ENCODE measurements around the gene SLC51A.
"Not testable (repeated sequence)": the region's sequence is repeated elsewhere in the genome, so short reads cannot be mapped to it uniquely, and the experiment has no call there.

The SLC51A gene

DNA sequence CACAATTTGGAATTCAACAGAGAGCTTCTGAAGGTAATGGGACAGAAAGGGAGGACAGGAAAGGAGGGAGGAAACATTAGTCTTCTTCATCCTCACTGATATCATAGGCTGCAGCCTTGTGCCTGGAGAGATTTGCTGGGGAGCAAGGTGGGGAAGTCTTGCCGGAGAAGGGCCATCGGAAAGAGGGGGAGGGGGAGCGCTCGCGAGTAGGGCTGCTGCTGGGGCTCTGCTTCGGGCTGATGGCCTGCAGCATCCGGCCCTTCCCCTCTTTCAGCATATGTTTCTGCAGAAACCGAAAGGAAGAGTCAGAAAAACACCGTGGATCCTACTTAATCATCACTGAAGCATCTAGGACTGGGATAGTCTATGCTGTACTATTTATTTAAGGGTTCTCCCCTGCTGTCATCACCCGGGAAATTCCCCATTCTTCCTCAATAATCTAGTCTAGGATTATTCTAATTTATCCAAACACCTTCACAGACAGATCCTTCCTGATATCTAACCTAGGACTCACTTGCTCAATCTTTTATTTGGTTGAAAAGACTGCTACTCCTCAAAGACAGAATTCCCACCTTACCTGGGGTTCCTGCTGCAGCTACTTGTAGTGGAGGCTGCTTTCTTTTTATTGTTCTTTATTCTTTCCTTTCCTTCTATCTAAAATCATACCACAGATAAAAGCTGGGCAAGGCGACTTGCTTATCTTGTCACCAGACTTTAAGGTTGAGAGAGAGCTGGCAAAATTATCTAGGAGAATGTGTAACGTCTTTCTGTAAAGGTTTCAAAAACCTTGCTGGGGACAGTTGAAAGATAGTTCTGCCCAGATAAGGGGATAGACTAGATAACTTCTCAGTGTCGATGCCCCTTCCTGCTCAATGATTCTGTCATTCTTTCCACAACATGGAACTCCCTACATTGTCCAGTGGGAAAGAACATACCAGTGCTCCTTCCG, 22.6 kb downstream of the SLC51A start:
- no peak for DNase-seq (ENCODE audit: low read depth, low spot score)

DNA sequence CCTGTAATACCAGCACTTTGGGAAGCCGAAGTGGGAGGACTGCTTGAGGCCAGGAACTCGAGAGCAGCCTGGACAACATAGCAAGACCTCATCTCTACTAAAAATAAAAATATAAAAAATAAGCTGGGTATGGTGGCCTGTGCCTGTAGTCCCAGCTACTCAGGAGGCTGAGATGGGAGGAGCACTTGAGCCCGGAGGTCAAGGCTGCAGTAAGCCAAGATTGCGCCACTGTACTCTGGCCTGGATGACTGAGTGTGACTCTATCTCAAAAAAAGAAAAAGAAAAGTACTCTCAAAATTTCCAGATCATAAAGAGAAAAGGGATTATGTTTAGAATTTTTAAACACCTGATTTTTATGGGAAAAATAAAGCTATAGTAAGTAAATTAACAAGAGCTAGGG, 24.1 kb downstream of the SLC51A start:
- no peak for DNase-seq (ENCODE audit: low read depth, low spot score)

DNA sequence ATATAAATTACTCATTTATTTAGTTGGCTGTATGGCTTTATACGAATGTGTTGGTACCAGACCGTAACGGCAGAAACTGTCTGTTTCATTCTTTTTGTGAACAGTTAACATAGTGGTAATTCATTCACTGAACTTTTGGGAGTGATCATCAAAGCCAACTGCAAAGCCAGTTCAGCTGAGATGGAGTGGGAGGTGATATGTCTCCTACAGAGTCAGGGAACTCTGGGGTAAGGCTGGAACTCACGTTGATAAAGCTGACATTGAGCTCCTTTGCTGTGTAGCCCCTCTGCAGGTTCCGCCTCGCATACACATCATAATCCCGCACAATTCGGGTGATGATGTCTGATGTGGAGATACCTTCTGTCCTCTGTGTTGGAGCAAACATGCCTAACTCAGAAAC, 25.4 kb downstream of the SLC51A start:
- DNase-seq (ENCODE audit: low read depth, low spot score): no peak

DNA sequence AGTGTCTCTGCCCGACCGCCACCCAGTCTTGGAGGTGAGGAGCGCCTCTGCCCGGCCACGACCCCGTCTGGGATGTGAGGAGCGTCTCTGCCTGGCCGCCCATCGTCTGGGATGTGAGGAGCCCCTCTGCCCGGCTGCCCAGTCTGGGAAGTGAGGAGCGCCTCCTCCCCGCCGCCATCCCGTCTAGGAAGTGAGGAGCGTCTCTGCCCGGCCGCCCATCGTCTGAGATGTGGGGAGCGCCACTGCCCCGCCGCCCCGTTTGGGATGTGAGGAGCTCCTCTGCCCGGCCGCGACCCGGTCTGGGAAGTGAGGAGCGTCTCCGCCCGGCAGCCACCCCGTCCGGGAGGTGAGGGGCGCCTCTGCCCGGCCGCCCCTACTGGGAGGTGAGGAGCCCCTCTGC, 27.8 kb downstream of the SLC51A start:
- not testable (repeated sequence) for DNase-seq (ENCODE audit: low read depth, low spot score)

DNA sequence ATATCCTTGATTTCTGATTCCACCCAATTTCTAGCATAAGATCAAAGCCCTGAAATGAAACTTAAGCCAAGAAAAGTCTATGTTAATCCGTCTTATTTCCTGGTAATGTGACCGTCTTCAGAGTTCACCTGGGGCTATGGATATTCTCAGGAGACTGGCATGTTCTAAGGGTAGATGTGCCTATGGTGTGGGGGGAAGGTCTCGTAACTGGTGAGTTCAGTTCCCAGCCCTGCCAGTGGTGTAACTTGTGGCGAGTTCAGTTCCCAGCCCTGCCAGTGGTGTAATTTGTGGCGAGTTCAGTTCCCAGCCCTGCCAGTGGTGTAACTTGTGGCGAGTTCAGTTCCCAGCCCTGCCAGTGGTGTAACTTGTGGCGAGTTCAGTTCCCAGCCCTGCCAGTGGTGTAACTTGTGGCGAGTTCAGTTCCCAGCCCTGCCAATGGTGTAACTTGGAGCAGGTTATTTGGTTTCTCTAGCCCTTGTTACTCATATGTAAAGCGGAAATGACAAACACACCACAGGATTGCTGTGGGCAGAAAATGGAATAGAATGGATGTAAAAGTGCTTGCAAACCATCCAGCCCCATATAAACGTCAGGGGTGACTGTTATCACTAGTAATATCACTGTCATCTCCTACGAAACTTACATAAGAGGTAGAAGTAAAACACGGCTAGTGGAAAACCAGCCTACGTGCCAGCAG, 30.4 kb downstream of the SLC51A start:
- no peak for DNase-seq (ENCODE audit: low read depth, low spot score)

DNA sequence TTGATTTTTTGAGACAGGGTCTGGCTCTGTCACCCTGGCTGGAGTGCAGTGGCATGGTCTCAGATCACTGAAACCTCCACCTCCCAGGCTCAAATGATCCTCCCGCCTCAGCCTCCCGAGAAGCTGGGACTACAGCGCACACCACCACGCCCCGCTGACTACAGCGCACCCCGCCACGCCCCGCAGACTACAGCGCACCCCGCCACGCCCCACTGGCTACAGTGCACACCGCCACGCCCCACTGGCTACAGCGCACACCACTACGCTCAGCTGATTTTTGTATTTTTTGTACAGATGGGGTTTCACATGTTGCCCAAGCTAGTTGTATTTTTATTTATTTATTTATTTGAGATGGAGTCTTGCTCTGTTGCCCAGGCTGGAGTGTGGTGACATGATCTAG, 35.6 kb downstream of the SLC51A start:
- DNase-seq (ENCODE audit: low read depth, low spot score): no peak

DNA sequence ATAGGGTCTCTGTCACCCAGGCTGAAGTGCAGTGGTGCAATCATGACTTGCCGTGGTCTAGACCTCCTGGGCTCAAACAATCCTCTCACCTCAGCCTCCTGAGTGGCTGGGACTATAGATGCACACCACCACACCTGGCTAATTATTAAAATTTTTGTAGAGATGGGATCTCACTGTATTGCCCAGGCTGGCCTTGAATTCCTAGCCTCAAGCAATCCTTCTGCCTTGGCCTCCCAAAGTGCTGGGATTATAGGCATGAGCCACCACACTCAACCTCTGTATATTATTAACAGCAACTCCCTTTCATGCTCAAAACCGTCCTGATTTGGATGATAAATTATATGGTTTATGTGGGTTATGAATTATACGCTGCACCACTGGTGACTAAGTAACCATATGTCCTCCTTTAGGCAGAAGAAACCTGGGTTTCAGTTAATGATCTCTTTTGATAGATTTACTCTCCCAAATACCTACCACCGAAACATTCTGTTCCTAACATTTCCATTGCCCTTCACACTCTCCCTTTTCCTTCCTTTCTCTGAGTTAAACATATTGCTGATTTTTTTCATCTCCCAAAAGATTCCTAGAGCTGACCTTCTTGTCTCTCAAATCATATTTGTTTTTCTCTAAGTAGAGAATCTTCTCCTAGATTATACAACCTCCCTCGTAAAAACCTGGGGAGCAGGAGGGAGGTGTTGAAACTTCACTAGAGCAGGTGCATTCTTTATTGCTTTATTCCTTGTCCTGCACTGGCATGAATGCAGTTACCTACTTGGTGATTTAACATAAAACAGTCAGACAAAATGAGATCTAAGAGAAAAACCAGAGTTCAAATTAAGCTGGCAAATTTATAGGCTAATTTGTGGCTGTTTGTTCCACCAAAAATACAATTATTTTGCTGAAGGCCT, 38.3 kb downstream of the SLC51A start:
- DNase-seq (ENCODE audit: low read depth, low spot score): no peak

DNA sequence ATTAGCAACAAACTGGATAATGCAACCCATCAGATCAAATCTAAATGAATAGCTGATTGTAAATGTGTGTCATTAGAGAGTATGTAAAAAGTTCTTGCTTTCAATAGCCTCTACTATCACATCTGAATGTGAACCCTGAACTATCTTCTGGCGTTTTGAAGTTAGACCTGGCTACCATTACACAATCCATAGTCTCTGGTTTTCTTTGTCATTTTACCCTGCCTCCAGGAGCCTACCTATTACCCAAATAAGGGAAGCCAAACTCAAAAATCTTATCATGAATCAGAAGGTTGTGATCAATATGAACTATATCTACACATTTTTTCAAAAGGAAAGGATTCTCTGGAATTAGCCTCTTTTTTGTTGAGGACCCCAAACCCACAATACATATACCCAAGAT, 39.4 kb downstream of the SLC51A start:
- DNase-seq (ENCODE audit: low read depth, low spot score): no peak

DNA sequence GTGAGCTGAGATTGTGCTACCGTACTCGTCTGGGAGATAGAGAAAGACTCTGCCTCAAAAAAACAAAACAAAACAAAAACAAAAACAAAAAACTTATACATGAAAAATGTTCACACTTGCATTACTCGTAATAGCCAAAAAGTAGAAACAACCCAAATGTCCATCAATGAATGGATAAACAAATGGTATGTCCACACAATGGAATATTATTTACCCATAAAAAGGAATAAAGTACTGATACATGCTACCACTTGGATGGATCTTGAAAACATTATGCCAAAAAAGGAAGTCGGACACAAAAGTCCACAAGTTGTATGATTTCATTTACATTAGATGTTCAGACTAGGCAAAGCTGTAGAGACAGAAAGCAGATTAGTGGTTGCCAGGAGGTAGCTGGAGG, 44.5 kb downstream of the SLC51A start:
- no peak for DNase-seq (ENCODE audit: low read depth, low spot score)

DNA sequence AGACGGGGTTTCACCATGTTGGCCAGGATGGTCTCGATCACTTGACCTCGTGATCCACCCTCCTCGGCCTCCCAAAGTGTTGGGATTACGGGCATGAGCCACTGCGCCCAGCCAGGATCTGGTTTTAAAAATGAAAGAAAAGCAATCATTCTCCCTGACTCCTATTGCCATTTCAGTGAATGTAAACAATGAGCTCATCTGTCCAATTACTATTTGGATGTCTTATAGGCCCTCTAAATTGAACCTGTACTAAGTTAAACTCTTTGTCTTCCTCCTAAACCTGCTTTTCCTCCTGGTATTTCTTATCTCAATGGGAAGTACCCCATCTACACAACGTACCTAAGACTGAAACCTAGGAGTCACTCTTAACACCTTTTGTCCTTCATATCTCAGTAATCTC, 47.5 kb downstream of the SLC51A start:
- DNase-seq (ENCODE audit: low read depth, low spot score): no peak

DNA sequence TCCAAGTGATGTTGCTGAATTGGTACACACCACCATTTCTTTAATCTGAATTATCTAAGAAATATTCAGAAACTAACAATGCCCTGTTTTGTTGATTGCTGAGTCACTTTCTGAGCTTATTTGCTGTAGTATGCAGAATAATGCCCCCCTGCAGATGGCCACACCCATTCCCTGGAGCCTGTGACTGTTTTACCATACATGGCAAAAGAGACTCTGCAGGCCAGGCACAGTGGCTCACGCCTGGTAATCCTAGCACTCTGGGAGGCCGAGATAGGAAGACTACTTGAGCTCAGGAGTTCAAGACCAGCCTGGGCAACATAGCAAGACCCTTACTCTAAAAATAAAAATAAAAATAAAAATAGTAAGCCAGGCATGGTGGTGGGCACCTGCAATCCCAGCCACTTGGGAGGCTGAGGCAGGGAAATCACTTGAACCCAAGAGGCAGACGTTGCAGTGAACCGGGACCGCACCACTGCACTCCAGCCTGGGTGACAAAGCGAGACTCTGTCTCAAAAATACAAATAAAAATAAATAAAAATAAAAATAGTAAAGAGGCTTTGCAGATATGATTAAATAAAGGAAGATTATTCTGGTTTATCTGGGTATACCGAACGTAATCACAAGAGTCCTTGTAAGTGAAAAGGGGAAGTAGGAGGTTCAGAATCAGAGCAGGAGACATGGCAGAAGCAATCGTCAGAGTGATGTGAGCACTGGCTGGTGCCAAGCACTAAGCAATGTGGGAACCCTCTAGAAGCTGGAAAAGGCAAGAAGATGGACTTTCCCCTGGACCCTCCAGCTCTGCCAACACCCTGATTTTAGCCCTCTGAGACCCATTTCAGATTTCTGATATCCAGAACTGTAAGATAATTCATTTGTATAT, 52.2 kb downstream of the SLC51A start:
- no peak for DNase-seq (ENCODE audit: low read depth, low spot score)

DNA sequence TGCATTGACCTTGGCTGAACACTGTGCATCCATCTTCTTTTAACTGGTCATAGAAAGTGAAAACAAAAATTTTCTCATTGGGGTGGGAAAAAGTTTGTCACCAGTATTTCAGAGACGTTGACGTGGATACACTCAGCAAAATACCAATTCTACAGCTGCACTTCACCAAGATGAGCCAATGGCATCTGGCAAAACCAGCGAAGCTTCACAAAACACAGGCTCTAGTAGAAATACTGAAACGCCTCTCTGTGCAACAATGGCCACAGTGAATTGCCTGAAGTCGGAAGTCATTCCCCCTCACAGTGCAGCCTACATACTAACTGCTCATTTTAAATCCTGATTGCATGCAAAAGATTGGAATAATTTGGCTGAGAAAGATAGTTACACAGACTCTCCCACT, 54.2 kb downstream of the SLC51A start:
- no peak for DNase-seq (ENCODE audit: low read depth, low spot score)

DNA sequence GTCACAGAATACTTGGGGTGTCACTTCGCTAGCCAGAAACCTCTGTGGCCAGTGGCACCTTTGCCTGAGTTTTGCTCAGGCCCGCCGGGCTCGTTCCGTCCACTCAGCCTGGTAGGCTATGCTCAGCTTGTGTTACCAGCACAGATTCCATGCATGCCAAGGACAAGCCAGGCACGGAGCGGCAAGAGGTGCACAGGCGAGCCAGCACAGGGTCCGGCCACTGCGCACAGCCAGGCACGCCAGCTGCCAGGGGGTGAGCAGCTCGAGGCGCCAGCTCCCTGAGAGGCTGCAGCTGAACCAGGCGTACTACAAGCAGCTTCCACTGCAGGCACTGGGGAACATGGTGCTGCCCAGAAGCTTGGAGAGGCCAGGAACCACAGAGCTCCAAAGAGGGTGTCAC, 56.5 kb downstream of the SLC51A start:
- DNase-seq (ENCODE audit: low read depth, low spot score): no peak

DNA sequence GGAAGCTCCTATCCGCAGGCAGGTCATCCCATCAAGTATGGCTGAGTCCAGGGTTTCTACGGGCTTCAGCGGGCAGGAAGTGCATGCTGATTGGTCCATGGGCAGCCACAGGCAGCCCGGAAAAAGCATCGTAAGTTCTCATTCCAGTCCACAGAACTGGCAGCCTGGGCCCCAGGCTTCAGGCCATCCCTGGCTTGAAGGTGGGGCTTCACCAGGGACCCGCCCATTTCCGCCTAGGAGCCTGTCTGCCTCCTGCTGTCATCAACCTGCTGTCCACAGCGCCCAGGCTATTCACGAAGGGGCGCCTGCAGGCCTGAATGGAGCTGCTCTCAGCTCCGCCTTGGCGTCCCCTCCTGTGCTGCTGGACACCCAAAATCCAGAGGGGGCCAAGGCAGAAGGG, 57.3 kb downstream of the SLC51A start:
- DNase-seq (ENCODE audit: low read depth, low spot score): no peak

DNA sequence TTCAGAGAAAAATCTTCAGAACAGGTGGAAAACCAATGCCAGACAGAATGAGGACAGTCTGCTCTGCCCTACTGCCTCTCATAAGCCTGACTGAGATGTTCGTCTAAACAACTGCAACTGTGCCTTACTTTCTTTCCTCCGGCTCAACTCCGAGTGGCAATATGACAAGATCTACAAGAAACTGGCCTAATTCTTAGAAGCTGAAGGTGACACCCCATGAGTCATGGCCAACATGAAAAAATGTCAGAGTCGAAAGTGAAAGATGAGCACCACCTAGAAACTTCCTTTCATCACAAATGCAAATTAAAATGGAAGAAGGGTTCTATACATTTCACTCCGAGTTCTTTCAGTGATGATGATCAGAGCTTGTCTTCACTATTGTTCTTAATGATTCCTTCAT, 58.3 kb downstream of the SLC51A start:
- peak; percentile 24 for DNase-seq (ENCODE audit: low read depth, low spot score)

DNA sequence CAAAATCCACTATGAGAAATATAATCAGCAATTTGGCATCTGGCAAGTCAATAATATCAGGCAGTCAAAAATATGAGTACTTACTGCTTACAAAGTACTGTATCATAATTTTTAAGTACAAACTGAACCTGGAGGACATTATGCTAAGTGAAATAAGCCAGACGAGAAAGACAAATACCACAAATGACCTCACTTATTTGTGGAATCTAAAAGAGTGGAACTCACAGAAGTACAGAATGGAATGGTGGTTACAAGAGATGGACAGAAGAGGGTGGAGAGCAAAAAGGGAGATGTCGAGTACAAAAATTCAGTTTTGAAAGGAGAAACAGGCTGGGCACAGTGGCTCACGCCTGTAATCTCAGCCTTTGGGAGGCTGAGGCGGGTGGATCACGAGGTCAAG, 58.8 kb downstream of the SLC51A start:
- no peak for DNase-seq (ENCODE audit: low read depth, low spot score)

DNA sequence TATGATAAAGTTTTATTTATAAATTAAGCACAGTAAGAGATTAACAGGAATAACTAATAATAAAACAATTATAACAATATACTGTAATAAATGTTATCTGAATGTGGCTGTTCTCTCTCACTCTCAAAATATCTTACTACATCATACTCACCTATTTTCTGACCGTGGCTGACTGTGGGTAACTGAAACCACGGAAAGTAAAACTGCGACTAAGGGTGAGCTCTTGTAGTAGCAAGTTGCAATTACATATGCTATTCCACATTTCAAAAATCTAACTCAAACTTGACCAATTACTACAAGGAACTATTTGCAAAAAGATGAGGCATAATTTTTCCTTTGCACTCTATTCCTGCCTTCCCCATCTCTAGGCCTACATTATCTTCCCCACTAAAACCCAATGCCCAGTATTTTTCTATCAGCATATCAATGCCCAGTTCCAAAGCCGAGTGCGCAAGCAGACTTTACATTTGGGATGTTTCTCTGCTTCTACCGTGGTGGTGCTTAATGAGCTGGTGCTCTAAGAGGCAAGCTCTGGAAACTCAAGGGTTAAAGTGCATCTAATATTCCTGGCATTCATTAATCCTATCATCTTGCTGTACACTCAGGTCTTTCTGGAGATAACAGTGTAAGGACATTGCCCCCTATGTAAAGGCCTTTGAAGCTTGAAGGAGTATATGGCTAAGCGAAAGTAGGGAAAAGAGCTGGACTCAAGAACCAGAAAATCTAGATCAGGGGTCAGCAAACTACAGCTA, 64.5 kb downstream of the SLC51A start:
- no peak for DNase-seq (ENCODE audit: low read depth, low spot score)

DNA sequence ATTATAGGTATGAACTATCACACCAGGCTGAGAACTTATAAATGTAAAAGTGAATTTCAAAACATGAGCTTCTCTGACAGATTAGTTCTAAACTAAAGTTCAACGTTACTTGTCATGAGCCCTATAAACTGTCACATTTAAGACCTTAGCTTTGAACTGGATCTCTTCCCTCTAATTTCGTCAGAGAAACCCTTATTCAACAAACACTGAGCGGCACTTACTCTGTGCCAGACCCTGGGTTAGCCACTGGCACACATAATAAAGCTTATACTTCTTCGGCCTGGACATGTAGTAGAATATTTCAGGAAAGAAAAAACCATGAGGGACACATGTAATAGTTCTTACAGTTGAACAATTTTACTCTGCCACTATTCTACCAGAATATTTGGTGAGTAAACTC, 65.6 kb downstream of the SLC51A start:
- DNase-seq (ENCODE audit: low read depth, low spot score): no peak

Measured in activated naive CD8-positive, alpha-beta T cell treated with anti-CD3 and anti-CD28 coated beads, Interleukin-2, amount 50 U/mL, for 16 hours (primary cell).